Spinal cord (tissue), 10 donors: Measurements from ENCODE around the gene STOML3. TPM values are rescaled to one million over a fixed set of nuclear protein-coding genes. Genes with fewer than 3 reads are reported as not detected.

Source experiments
- DNase-seq, 6 donors: peaks; one replicate each; pipeline versions ENCODE4 v3.0.0 to v3.0.0-alpha.2; 2013 to 2015; ENCODE audit warnings: low spot score in 6 of 6, low read depth in 4 of 6
- H3K27ac ChIP-seq: one replicate; pipeline ENCODE4 v1.5.1; 2013; ENCODE audit warnings: low read depth, low read length, control low read depth
- H3K27me3 ChIP-seq: one replicate; pipeline ENCODE4 v1.6.1; 2013; ENCODE audit warnings: low read length; ENCODE audit not compliant: control insufficient read depth, insufficient read depth
- H3K36me3 ChIP-seq: one replicate; pipeline ENCODE4 v1.6.1; 2013; ENCODE audit warnings: low read length; ENCODE audit not compliant: control insufficient read depth, insufficient read depth
- H3K4me1 ChIP-seq: one replicate; pipeline ENCODE4 v1.6.1; 2013; ENCODE audit warnings: low read length; ENCODE audit not compliant: control insufficient read depth, insufficient read depth
- H3K4me3 ChIP-seq: one replicate; pipeline ENCODE4 v1.5.1; 2013; ENCODE audit warnings: low read depth, low read length, control low read depth
- H3K9me3 ChIP-seq: one replicate; pipeline ENCODE4 v1.6.1; 2013; ENCODE audit warnings: low read length; ENCODE audit not compliant: control insufficient read depth, insufficient read depth
- WGBS: methylation state at CpG from one replicate; pipeline ENCODE4 v1.1.5; 2013; ENCODE audit warnings: missing lambda C conversion rate; ENCODE audit not compliant: insufficient coverage; 5-methylcytosine and 5-hydroxymethylcytosine counted together
- polyA plus RNA-seq, 2 donors: library from polyadenylated mRNA; unstranded; fragments of 120-200 nt; gene quantifications; one replicate each; pipeline ENCODE4 v1.2.1, GENCODE V29; 2013; ENCODE audit not compliant: insufficient read length in 2 of 2
- total RNA-seq, 2 donors: library from RNA; depleted of rRNA in 1 of 2; stranded (reverse); fragments of 120-200 nt in 1 of 2; fragments of >200 nt in 1 of 2; gene quantifications; one replicate each; pipeline versions ENCODE4 v1.2.3 to v1.2.4, GENCODE V29; 2013 to 2014
- donor health status: healthy.

The STOML3 gene
- total and polyA plus RNA-seq, 4 donors, result 0.69 to 4.4 (median 2.0) TPM

- no CpG with 5 or more reads among the region's 1 CpG for WGBS
- Histone ChIP-seq H3K9me3 (no peaks in the 10 kb centered on the region), H3K27ac (no peak overlapping the region), H3K4me3 (no peak overlapping the region), H3K27me3 (no peaks in the 10 kb centered on the region), H3K4me1 (no peaks in the 10 kb centered on the region), H3K36me3 (no peaks in the 10 kb centered on the region)
- no peak for DNase-seq
Observed at GRCh38 chr13:39034085-39034484, 43.5 kb upstream of the STOML3 start.

GRCh38 chr13:39032150-39032549, 41.5 kb upstream of the STOML3 start:
- H3K27me3 ChIP-seq, result no peaks in the 10 kb centered on the region
- no peak overlapping the region for H3K27ac ChIP-seq
- no peaks in the 10 kb centered on the region for H3K9me3 ChIP-seq
- H3K4me1 ChIP-seq, result no peaks in the 10 kb centered on the region
- no CpG with 5 or more reads among the region's 1 CpG for WGBS
- DNase-seq, result no peak
- no peak overlapping the region for H3K4me3 ChIP-seq
- no peaks in the 10 kb centered on the region for H3K36me3 ChIP-seq

DNA sequence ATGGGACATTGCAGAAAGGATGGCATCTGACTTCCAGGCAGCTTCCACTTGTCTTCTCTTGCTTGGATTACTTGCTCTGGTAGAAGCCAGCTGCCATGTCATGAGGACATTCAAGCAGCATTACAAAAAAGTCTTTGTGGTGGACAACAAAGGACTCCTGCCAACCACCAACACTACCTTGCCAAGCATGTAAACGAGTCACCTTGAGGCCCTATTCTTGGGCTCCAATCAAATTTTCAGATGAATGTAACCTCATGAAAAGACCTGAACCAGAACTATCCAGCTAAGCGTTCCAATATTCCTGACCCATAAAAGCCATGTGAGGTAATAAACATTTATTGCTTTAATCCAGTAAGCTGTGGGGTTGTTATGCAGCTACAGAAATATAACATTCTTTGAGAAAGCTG, 34.8 kb upstream of the STOML3 start:
- no peaks in the 10 kb centered on the region for H3K9me3 ChIP-seq
- WGBS, result no CpG with 5 or more reads among the region's 2 CpGs

GRCh38 chr13:39023761-39024160, 33.1 kb upstream of the STOML3 start:
- peaks cover 6% of the 10 kb centered on the region for H3K36me3 ChIP-seq
- H3K4me1 ChIP-seq, result no peaks in the 10 kb centered on the region
- H3K27me3 ChIP-seq, result no peaks in the 10 kb centered on the region
- no peak for DNase-seq
- no peak overlapping the region for H3K27ac ChIP-seq
- H3K9me3 ChIP-seq, result no peaks in the 10 kb centered on the region
- H3K4me3 ChIP-seq, result no peak overlapping the region

More for the DNA sequence above, 34.8 kb upstream of the STOML3 start:
- DNase-seq, result no peak
- Histone ChIP-seq H3K36me3 (peaks cover 6% of the 10 kb centered on the region), H3K4me3 (no peak overlapping the region), H3K27me3 (no peaks in the 10 kb centered on the region), H3K27ac (no peak overlapping the region), H3K4me1 (no peaks in the 10 kb centered on the region)

DNA sequence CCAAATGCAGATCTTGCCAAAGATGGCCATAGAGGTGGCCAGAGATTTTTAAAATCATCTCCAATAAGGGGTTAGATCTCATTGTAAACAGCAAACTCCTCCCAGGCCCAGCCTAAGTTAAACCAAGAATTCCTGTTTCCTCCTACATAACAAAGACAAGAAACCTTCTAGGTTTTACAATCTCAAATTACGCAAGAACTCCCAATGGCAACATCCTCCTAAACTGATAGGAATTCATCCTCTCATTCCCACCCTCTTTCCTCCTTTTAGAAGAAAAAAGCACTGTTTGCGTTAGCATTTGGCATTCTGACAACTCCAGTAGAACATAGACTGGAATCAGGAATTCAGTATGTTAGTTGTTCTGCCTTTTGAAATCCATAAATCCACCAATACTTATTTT, 32.7 kb upstream of the STOML3 start:
- 83% methylated on average over 1 of the region's 2 CpGs for WGBS
- Histone ChIP-seq H3K27me3 (no peaks in the 10 kb centered on the region), H3K27ac (no peak overlapping the region), H3K36me3 (peaks cover 6% of the 10 kb centered on the region), H3K4me1 (no peaks in the 10 kb centered on the region), H3K9me3 (no peaks in the 10 kb centered on the region), H3K4me3 (no peak overlapping the region)
- no peak for DNase-seq

GRCh38 chr13:39020853-39021462, 30.3 kb upstream of the STOML3 start:
- no peaks in the 10 kb centered on the region for H3K27me3 ChIP-seq
- H3K4me3 ChIP-seq, result no peak overlapping the region
- peaks cover 6% of the 10 kb centered on the region for H3K36me3 ChIP-seq
- no peak overlapping the region for H3K27ac ChIP-seq
- H3K9me3 ChIP-seq, result no peaks in the 10 kb centered on the region
- 50% methylated on average over 3 of the region's 4 CpGs for WGBS
- DNase-seq, result no peak
- no peaks in the 10 kb centered on the region for H3K4me1 ChIP-seq

DNA sequence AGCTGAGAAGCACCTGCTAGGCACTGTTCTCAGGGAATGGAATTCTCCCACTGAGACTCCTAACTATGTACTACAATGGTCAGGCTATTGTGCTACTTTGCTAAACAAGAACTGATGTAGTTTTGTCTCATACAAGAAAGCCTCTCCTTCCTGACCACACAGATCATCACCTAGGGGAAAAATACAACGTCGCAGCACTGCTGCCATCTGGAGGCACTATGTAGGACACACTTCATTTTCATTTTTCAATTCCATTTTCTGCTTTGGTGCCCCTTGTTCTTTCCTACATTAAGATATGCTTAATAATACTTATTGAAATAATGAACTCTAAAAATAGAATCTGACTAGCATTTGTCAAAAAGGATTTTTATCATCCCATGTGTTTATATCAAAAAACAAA, 26.2 kb upstream of the STOML3 start:
- WGBS, result 50% methylated on average over 2 of the region's 2 CpGs
- H3K27me3 ChIP-seq, result no peaks in the 10 kb centered on the region
- no peak overlapping the region for H3K27ac ChIP-seq
- no peaks in the 10 kb centered on the region for H3K9me3 ChIP-seq
- H3K36me3 ChIP-seq, result peaks cover 19% of the 10 kb centered on the region
- peak in 3 of 6 donors; percentile 15 to 77 (median 54) for DNase-seq
- no peak overlapping the region for H3K4me3 ChIP-seq
- no peaks in the 10 kb centered on the region for H3K4me1 ChIP-seq

DNA sequence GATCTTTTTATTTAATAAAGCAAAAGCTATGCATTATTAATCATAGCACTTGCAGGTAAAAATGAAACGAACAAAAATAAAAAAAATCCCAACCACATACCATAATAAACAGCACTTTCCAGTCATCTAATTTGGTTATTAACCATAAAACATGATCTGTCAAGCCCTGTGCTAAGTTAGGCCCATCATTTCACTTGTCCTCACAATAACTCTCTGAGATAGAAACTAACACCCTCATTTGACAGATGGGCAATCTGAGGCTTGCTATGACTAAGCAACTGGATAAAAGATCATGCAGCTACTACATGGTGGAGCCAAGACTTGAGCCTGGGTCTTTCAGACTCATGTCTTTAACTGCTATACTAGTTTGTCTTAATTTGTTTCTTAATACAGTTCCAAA, 25.5 kb upstream of the STOML3 start:
- peaks cover 19% of the 10 kb centered on the region for H3K36me3 ChIP-seq
- no CpG with 5 or more reads among the region's 1 CpG for WGBS
- no peak overlapping the region for H3K27ac ChIP-seq
- H3K9me3 ChIP-seq, result no peaks in the 10 kb centered on the region
- H3K4me3 ChIP-seq, result no peak overlapping the region
- H3K4me1 ChIP-seq, result no peaks in the 10 kb centered on the region
- H3K27me3 ChIP-seq, result no peaks in the 10 kb centered on the region
- no peak for DNase-seq

DNA sequence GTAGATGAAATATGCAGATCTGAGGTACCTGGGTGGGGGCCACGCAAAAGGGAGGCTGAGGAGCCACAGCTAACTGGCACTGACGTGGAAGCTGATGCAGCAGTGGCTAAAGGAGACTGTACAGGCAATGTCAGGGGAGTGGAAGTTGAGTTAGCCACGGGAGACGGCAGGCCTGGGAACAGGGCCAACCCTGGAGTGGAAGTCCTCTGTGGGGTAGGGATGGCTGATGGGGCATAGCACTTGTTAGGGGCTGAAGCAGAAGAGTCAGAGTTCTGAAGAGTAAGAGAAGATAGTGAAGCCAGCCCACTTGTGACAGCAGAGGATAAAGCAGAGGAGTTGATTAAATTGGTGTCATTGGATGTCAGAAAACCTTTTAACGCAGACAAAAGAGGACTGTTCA, 22.8 kb upstream of the STOML3 start:
- WGBS, result 86% methylated on average over 5 of the region's 5 CpGs
- no peaks in the 10 kb centered on the region for H3K27me3 ChIP-seq
- no peak for DNase-seq
- H3K36me3 ChIP-seq, result peaks cover 21% of the 10 kb centered on the region
- H3K4me1 ChIP-seq, result no peaks in the 10 kb centered on the region
- no peaks in the 10 kb centered on the region for H3K9me3 ChIP-seq
- no peak overlapping the region for H3K4me3 ChIP-seq
- no peak overlapping the region for H3K27ac ChIP-seq

DNA sequence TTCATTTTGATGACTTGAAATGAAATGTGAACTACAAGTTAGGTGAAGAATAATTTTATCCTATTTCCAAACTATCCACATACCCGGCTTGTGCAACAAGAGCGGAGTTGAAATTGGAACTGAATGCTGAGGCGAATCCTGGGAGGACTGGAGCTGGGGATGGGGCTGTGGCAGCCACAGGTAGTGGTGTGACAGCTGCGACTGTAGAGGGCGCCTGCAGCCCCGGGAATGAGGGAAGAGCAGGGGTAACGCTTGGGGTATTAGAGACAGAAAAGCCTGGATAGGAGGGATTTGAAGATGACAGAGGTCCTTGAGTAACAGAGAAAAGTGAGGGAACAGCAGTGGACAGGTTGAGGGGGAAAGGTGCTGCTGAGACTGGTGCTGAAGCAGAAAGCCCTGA, 22.0 kb upstream of the STOML3 start:
- H3K27me3 ChIP-seq, result no peaks in the 10 kb centered on the region
- no peak overlapping the region for H3K27ac ChIP-seq
- no peak overlapping the region for H3K4me3 ChIP-seq
- H3K4me1 ChIP-seq, result no peaks in the 10 kb centered on the region
- H3K36me3 ChIP-seq, result peaks cover 21% of the 10 kb centered on the region
- H3K9me3 ChIP-seq, result no peaks in the 10 kb centered on the region
- 78% methylated on average over 7 of the region's 7 CpGs for WGBS
- DNase-seq, result no peak
